GM21390 (cell line): Measurements from ENCODE around the gene RABGAP1L.
"Not testable (repeated sequence)": the region's sequence is repeated elsewhere in the genome, so short reads cannot be mapped to it uniquely, and the experiment has no call there.

ENCODE experiments used
- ATAC-seq: cut with Tn5 transposase; IDR thresholded peaks from one replicate; pipeline ENCODE4 v1.9.1; 2021; ENCODE audit not compliant: unreplicated experiment

The RABGAP1L gene

DNA sequence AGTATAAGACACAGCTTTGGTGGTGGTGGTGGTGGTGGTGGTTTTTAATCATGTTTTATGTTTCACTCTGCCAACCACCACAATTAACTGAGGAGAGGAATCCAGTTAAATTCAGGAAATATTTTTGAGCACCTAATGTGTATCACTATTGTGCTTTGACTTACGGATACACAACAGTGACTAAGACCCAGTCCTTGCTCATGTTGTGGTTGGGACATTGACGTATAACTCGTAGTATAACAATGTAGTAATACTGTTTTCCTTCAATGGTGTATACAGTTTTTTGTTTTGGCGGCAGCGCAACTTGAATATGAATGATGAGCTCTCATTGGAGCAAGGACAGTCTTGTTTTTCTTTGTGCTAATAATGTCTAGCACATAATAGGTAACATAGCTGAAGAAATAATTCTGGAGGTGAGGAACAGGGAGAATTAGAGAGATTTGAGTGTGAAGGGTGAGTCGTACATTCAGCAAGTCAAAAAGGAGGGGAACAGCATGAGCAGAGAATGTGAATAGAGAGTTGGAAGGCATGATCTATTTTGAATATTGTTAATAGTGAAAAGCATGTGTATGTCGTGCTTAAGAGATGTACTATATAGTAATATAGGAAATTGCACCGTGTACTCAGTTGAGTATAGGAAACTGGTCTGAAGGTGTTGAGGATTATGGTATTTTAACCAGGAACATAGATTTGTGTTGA lies 845.9 kb downstream of the RABGAP1L start:
- ATAC-seq, result no peak

DNA sequence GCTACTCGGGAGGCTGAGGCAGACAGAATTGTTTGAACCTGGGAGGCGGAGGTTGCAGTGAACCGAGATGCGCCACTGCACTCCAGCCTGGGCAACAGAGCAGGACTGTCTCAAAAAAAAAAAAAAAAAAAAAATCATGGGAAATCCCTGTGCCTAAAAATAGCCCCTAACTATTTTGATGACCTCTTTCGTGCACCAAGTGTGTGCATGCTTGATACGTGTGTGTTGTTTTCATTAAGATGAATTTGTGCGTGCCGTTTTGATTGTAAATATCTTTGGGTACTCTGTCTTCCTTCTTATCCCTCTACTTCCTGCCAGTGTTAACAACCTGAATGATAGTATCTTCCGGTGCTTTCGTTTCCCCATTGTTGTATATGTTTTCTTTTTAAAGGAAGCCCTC lies 850.2 kb downstream of the RABGAP1L start:
- no peak for ATAC-seq

DNA sequence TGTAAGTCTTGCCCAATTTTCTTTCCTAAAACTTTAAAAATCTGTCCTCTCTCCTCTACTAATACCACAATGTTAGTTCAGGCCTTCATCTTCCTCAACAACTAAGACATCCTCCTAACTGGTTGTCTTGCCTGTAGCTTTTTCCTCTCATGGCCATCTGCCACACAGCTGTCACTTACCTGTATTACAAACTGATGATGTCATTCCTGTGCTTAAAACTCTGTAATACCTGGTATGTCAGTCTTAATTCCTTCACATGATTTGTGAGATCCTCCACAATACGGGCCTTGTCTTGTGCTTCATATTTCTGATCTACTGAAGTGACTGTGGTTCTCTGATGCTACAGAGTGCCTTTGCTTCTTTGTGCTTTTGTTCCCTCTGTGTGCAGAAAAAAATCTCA lies 854.1 kb downstream of the RABGAP1L start:
- ATAC-seq, result no peak

DNA sequence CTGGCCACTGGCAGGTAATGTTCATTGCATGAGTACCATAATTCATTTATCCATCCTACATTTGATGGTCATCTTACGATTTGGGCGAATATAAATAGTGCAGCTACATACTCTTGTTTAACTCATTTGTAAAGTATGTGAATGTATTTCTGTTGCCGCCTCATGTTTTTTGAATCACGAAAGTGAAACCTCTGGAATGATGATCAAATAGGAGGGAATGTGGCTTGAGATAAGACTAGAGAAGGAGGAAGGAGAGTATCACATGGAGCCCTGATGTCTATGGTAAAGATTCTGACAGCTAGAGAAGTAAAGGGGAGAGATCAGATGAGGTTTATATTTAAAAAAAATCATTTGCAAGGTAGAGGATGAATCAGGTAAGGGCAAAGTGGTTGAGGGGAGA lies 855.9 kb downstream of the RABGAP1L start:
- ATAC-seq, result no peak

DNA sequence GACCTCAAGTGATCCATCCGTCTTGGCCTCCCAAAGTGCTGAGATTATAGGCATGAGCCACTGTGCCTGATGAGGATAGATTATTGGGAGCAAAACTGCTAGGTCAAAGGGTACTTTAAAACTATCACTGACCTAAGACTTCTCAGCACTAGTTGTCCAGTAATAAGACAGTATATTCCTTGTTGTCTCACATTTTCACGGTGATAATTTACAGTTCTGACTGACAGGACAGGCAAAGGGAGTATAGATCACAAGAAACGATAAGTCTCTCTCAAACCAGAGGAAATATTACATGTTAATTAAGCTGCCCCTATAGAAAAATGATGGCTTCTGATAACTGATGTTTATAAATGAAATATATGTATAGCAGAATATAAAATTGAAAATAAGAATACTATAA lies 860.2 kb downstream of the RABGAP1L start:
- ATAC-seq, result no peak

DNA sequence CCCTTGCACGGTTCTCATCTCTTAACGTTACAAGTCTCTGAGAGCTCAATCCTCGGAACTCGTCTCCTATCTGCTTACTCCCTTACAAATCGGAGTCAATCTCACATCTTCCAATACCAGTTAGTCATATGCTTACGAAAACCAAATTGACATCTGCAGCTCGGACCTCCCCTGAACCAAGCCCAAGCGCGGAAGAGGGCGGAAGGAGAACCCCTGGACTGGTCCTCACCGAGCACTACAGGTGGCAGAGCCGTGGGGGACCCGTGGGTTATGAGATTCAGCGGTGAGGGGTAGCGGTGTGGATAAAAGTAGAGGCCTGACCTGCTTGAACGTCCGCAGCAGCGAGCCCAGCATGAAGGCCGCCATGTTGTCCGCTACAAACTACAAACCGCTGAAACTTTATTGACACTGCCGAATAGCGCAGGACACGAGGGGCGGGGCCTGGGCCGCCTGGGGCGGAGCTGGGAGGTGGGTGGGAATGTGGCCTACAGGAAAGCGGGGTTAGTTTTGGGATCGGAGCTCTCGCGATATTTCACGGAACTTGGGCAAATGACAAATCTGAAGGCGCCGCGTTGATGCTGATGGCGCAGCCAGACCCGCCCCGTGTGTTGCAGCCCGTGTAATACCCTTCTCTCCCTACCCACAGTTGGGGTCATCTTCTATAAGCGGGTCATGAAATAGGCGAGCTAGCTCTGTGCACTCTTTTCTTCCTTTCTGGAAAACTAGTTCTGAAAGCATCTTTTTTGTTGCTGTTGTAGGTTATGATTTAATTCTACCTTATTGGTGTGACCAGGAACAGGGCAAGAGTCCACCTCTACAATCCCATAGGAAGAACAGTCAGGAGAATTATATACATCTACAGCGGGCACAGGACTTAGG lies 864.0 kb downstream of the RABGAP1L start, which contains the start of gene MRPS14:
TSS of gene MRPS14 (minus strand) at position 383 of the 879 bp plus-strand sequence. CDS start at position 366, 17 bp downstream.
- ATAC-seq, result peak; percentile 94

DNA sequence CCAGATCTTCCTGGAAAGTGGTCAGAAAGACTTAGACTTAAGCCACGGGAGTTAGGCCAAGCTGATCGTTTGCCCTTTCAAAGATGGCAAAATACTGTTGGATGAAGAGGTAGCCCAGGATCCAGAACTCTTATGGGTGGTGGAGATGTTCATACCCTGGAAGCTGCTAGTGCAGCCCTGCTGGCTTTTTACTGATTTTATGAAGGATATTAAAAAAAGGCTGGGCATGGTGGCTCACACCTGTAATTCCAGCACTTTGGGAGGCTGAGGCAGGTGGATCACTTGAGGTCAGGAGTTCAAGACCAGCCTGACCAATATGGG lies 864.6 kb downstream of the RABGAP1L start:
- ATAC-seq, result peak; percentile 2

DNA sequence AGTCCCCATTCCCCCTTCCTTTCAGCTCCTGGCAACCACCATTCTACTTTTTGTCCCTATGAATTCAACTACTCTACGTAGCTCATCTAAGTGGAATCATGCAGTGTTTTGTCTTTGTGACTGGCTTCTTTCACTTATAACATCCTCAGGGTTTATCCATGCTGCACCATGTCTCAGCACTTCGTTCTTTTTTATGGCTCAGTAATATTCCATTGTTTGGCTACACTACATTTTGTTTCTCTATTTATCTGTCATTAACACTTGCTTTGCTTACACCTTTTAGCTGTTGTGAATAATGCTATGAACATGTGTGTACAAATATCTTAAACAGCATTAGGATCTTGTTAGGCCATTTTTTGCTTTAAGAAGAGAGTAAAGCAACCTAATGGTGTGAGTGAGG lies 865.5 kb downstream of the RABGAP1L start:
- ATAC-seq, result no peak

DNA sequence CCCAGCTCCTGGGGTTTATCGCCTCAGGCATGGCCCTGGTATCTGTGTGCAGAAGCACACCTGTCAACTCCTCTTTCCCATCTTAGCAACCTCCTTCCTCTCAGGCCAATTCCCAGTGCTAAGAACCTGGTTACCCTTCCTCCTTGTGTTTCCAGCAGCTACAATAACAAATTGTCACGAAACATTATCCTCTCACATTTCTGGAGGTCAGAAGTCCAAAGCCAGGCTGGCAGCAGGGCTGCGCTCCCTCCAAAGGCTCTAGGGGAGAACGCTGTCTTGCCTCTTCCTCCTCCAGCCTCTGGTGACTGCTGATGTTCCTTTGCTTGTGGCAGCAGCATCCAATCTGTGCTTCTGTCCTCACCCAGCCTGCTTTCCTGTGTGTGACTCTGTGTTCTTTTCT lies 874.6 kb downstream of the RABGAP1L start:
- no peak for ATAC-seq

DNA sequence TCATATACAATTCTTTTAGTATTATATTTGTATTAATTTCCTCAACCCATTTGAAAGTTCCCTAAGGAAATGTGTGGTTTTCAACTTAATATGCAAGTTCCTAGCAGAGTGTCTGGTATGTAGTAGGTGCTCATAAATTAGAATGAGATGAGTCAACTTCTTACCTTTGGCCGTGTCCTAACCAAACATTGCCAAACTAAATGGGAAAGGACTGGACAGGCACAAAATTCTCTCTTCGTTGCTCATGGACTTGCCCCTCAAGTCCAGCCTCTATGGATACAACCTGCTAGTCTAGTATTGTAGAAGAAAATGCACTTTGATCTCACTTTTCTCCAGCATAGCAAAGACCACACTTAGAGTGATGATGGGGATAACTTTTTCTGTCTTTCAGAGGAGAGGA lies 875.5 kb downstream of the RABGAP1L start:
- no peak for ATAC-seq

DNA sequence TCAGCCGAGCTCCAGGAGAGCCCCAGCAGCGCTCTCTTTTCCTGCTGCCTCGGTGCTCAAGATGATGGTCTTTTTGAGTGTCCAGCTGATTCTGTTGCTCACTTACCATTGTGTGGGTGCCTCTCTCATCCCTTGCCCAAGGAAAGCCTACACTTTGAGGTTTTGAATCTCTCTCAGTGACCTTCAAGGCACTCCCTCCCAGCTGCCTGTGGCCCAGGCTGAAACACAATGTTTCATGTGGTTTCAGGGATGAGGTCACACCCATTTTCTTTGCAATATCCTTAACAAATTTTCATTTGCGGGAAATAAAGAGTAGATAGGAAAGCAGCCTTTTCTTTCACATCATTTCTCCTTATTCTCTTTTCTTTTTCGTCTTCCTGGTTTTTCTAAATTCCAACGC lies 876.5 kb downstream of the RABGAP1L start:
- no peak for ATAC-seq

DNA sequence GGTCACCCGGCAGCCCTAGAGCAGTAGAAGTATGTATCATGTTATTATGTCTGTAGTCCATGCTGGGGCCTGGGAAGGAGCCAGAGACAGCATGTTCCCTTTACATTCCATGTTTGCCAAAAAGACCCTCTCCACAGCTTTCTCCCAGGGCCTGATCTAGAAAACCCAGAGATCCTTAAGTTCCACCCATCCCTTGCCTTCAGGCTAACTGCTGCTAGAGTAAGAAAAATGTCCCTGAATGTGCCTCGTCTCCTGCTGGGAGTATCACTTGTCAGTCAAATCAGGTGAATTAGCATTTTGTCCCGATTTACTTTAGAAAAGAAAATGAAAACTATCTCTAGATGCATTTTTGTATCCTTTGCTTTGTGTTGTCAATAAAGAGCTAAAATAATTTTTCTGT lies 877.2 kb downstream of the RABGAP1L start:
- ATAC-seq, result no peak

DNA sequence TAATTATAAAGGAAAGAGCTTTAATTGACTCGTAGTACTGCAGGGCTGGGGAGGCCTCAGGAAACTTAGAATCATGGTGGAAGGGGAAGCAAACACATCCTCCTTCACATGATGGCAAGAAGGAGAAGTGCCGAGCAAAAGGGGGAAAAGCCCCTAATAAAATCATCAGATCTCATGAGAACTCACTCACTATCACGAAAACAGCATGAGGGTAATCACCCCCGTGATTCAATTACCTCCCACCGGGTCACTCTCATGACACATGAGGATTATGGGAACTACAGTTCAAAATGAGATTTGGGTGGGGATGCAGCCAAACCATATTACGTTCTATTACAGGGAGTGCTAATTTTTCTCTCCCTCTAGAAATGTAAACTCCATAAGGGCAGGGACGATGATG lies 878.1 kb downstream of the RABGAP1L start:
- ATAC-seq, result no peak

DNA sequence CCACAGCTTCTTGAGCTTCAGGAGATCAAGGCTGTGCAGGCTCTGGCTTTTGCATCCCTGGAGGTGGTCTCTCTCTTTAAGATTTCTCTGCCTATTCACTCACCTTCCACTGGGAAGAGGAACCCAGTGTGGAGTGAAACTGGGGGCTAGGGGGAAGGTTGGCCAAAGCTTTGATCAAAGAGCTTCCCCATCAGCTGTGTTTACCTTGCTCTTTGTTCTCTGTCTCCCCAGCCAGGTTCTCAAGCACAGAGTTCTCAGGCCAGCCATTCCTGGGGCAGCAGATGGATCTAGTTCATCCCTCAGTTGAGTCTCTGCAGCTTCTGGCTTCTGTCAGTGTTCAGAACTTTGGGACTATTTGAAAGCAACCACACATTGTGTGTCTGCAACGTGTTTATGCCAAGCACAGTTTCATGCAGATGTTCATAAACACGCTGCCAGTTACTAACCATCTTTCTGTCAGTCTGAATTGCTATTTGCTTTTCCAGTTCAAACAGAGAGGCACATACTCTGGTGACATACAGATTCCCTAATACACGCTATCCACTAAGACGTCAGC lies 881.1 kb downstream of the RABGAP1L start:
- no peak for ATAC-seq

DNA sequence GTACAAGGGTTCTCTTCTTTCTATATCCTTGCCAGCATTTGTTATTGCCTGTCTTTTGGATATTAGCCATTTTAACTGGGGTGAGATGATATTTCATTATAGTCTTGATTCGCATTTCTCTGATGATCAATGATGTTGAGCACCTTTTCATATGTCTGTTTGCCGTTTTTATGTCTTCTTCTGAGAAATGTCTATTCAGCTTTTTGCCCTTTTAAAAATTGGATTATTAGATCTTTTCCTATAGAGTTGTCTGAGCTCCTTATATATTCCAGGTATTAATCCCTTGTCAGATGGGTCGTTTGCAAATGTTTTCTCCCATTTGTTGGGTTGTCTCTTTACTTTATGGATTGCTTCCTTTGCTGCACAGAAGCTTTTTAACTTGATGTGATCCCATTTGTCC lies 883.3 kb downstream of the RABGAP1L start:
- ATAC-seq, result no peak

DNA sequence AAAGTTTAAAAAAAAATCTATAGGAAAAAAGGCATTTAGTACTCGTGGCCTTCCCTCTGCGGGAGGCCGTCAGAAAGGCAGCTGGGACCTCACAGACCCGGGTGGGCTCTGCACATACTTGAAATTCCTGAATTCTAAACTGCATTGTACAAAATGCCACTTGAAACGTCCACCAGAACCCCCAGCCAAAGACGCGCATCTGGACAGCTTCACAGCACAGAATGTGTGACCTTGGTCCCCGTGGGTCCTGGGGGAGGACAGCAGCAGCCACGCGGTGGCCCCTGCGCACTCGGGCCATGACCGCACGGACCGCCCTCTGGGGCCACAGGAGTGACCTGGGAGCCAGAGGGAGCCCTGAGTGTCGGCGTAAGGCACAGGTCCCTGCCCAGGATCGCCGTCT lies 884.5 kb downstream of the RABGAP1L start:
- no peak for ATAC-seq

DNA sequence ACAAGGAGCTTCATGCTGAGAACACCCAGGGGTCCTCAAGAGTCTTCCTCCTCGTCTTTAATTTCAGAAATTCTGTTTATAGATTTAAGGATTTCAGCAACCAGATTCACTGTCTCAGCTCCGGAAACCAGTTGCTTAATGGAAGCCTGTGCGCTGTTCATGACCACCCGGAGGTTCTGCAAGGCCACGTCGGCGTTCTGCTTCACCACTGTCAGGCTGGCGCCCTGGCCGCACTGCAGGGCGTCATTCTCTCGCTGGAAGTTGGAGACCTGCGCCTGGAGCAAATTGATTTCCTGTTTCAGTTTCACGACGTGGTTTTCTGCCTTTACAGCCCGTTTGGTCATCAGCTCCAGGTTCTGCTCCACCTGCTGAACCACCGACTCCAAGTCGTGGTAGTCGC lies 885.3 kb downstream of the RABGAP1L start:
- not testable (repeated sequence) for ATAC-seq
